Liver (tissue), 9 donors: ENCODE results near the gene GIT2. TPM values are rescaled to one million over a fixed set of nuclear protein-coding genes. Genes with fewer than 3 reads are reported as not detected.

Source experiments
- DNase-seq: peaks from one replicate; pipeline ENCODE4 v3.0.0-alpha.2; 2017; ENCODE audit warnings: low spot score
- H3K27ac ChIP-seq, 2 donors: one replicate each; pipeline ENCODE4 v1.7.0; 2013; ENCODE audit warnings: inconsistent platforms in 2 of 2, low read length in 2 of 2, control low read depth in 1 of 2, low read depth in 1 of 2, mild to moderate bottlenecking in 1 of 2
- H3K27me3 ChIP-seq, 4 donors: one replicate each; pipeline versions ENCODE4 v1.6.1 to v1.7.0; 2013; ENCODE audit warnings: low read length in 3 of 4, inconsistent platforms in 1 of 4, mild to moderate bottlenecking in 1 of 4, moderate library complexity in 1 of 4; ENCODE audit not compliant: control insufficient read depth in 4 of 4, insufficient read depth in 4 of 4
- H3K36me3 ChIP-seq, 4 donors: one replicate each; pipeline versions ENCODE4 v1.6.1 to v1.7.0; 2013; ENCODE audit warnings: low read length in 3 of 4, mild to moderate bottlenecking in 3 of 4, low read depth in 1 of 4, moderate library complexity in 1 of 4; ENCODE audit not compliant: control insufficient read depth in 4 of 4, insufficient read depth in 3 of 4
- H3K4me1 ChIP-seq, 4 donors: one replicate each; pipeline versions ENCODE4 v1.6.1 to v1.7.0; 2013; ENCODE audit warnings: low read length in 3 of 4, mild to moderate bottlenecking in 3 of 4, moderate library complexity in 1 of 4; ENCODE audit not compliant: control insufficient read depth in 4 of 4, insufficient read depth in 4 of 4
- H3K4me3 ChIP-seq, 3 donors: one replicate each; pipeline versions ENCODE4 v1.6.1 to v1.7.0; 2013; ENCODE audit warnings: low read length in 3 of 3, control low read depth in 1 of 3, low read depth in 1 of 3, mild to moderate bottlenecking in 1 of 3
- H3K9ac ChIP-seq, 2 donors: one replicate each; pipeline ENCODE4 v1.7.0; 2013; ENCODE audit warnings: low read length in 2 of 2, mild to moderate bottlenecking in 2 of 2, moderate library complexity in 2 of 2, control low read depth in 1 of 2, low read depth in 1 of 2
- H3K9me3 ChIP-seq, 4 donors: one replicate each; pipeline versions ENCODE4 v1.6.1 to v1.7.0; 2013; ENCODE audit warnings: low read length in 3 of 4; ENCODE audit not compliant: control insufficient read depth in 4 of 4
- CTCF ChIP-seq: fragments of 150-350 bp; IDR thresholded peaks from 2 replicates; pipeline ENCODE4 v1.5.1; 2017; ENCODE audit warnings: improper control_type of control experiment, low read depth, low read length; ENCODE audit not compliant: missing input control
- EGR1 ChIP-seq, 2 donors: IDR thresholded peaks; 2 replicates each; pipeline ENCODE4 v1.6.1; 2016 to 2018; ENCODE audit warnings: antibody characterized with exemption in 2 of 2, low read depth in 2 of 2
- FOXA1 ChIP-seq: IDR thresholded peaks from 2 replicates; pipeline ENCODE4 v1.6.1; 2016; ENCODE audit warnings: antibody characterized with exemption
- FOXA2 ChIP-seq: IDR thresholded peaks from 2 replicates; pipeline ENCODE4 v1.6.1; 2016; ENCODE audit warnings: antibody characterized with exemption
- GABPA ChIP-seq, 2 donors: IDR thresholded peaks in 1 of 2; conservative IDR thresholded peaks in 1 of 2; 2 replicates each; pipeline ENCODE4 v1.6.1; 2016; ENCODE audit warnings: antibody characterized with exemption in 2 of 2, mild to moderate bottlenecking in 1 of 2, moderate library complexity in 1 of 2
- HNF4A ChIP-seq, 2 donors: conservative IDR thresholded peaks; 2 replicates each; pipeline ENCODE4 v1.6.1; 2016; ENCODE audit warnings: antibody characterized with exemption in 2 of 2, mild to moderate bottlenecking in 2 of 2
- HNF4G ChIP-seq: IDR thresholded peaks from 2 replicates; pipeline ENCODE4 v1.6.1; 2016; ENCODE audit warnings: antibody characterized with exemption
- JUND ChIP-seq, 2 donors: IDR thresholded peaks; 2 replicates each; pipeline ENCODE4 v1.6.1; 2016; ENCODE audit warnings: antibody characterized with exemption in 2 of 2
- NR2F2 ChIP-seq: IDR thresholded peaks from 2 replicates; pipeline ENCODE4 v1.6.1; 2016; ENCODE audit warnings: antibody characterized with exemption
- RAD21 ChIP-seq, 2 donors: IDR thresholded peaks; 2 replicates each; pipeline ENCODE4 v1.6.1; 2016; ENCODE audit warnings: antibody characterized with exemption in 2 of 2, mild to moderate bottlenecking in 2 of 2
- REST ChIP-seq: IDR thresholded peaks from 2 replicates; pipeline ENCODE4 v1.6.1; 2016; ENCODE audit warnings: antibody characterized with exemption, mild to moderate bottlenecking
- RXRA ChIP-seq, 2 donors: IDR thresholded peaks; 2 replicates each; pipeline ENCODE4 v1.6.1; 2017 to 2018; ENCODE audit warnings: antibody characterized with exemption in 2 of 2, mild to moderate bottlenecking in 1 of 2
- SP1 ChIP-seq: IDR thresholded peaks from 2 replicates; pipeline ENCODE4 v1.6.1; 2018; ENCODE audit warnings: antibody characterized with exemption, mild to moderate bottlenecking
- TAF1 ChIP-seq: conservative IDR thresholded peaks from 2 replicates; pipeline ENCODE4 v1.6.1; 2016; ENCODE audit warnings: antibody characterized with exemption, mild to moderate bottlenecking
- YY1 ChIP-seq: IDR thresholded peaks from 2 replicates; pipeline ENCODE4 v1.6.1; 2016; ENCODE audit warnings: antibody characterized with exemption, mild to moderate bottlenecking
- ZBTB33 ChIP-seq: IDR thresholded peaks from 2 replicates; pipeline ENCODE4 v1.6.1; 2016; ENCODE audit warnings: antibody characterized with exemption
- WGBS: extraction: QIAGEN DNeasy Blood & Tissue Kit; methylation state at CpG from one replicate; pipeline ENCODE4 v1.1.7; 2013; 5-methylcytosine and 5-hydroxymethylcytosine counted together
- polyA plus RNA-seq, 2 donors: library from polyadenylated mRNA; stranded (reverse) in 1 of 2; unstranded in 1 of 2; fragments of 200-250 nt in 1 of 2; fragments of >200 nt in 1 of 2; fragmentation: Nextera tagmentation in 1 of 2; extraction: Ambion mirVana in 1 of 2; gene quantifications; one replicate each; pipeline versions ENCODE4 v1.2.1 to v1.2.3, GENCODE V29; 2013 to 2015
- total RNA-seq, 2 donors: library from RNA; depleted of rRNA; stranded (reverse); fragments of >200 nt; gene quantifications; one replicate each; pipeline ENCODE4 v1.2.3, GENCODE V29; 2014
- TF ChIP-seq, protein P1 (sequence below): IDR thresholded peaks from 2 replicates; pipeline ENCODE4 v1.6.1; 2016; ENCODE audit warnings: antibody characterized with exemption
- TF ChIP-seq, protein P2 (sequence below): IDR thresholded peaks from 2 replicates; pipeline ENCODE4 v1.6.1; 2016; ENCODE audit warnings: antibody characterized with exemption
- donor health status: healthy.
- donor health status: healthy.
- donor health status: healthy.
- donor health status: healthy.
- donor health status: healthy.

The GIT2 gene, protein sequence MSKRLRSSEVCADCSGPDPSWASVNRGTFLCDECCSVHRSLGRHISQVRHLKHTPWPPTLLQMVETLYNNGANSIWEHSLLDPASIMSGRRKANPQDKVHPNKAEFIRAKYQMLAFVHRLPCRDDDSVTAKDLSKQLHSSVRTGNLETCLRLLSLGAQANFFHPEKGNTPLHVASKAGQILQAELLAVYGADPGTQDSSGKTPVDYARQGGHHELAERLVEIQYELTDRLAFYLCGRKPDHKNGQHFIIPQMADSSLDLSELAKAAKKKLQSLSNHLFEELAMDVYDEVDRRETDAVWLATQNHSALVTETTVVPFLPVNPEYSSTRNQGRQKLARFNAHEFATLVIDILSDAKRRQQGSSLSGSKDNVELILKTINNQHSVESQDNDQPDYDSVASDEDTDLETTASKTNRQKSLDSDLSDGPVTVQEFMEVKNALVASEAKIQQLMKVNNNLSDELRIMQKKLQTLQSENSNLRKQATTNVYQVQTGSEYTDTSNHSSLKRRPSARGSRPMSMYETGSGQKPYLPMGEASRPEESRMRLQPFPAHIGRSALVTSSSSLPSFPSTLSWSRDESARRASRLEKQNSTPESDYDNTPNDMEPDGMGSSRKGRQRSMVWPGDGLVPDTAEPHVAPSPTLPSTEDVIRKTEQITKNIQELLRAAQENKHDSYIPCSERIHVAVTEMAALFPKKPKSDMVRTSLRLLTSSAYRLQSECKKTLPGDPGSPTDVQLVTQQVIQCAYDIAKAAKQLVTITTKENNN
- 10 to 100 TPM; 22.2 to 30.4 TPM for total RNA-seq
- polyA plus RNA-seq, result 10 to 100 TPM in 1 of 2 donors, 1 to 10 TPM in 1; 6.7 to 11.1 TPM

- Histone ChIP-seq H3K4me3 (peak within 1 kb of the TSS; percentile 86 to 94 (median 92)), H3K9ac (peak within 1 kb of the TSS; percentile 66 to 92), H3K36me3 (peaks cover 0 to 5% (median 2%) of the 10 kb centered on the region in 4 donors), H3K9me3 (no peaks in the 10 kb centered on the region), H3K27me3 (no peaks in the 10 kb centered on the region), H3K4me1 (peaks cover 0 to 38% (median 23%) of the 10 kb centered on the region in 4 donors), H3K27ac (peak within 1 kb of the TSS; percentile 82 to 88)
- peak; percentile 88 for DNase-seq
- TF ChIP-seq RXRA (IDR thresholded peaks at IDR 0.05), result peak in 1 of 2 donors; percentile 16
- TF ChIP-seq HNF4A (conservative IDR thresholded peaks at IDR 0.05), result peak in 1 of 2 donors; percentile 17
- peak; percentile 27 for TF ChIP-seq SP1
- TF ChIP-seq NR2F2, result peak; percentile 39
- TF ChIP-seq FOXA2, result no peak
- no peak for TF ChIP-seq EGR1 (IDR thresholded peaks at IDR 0.05; ENCODE audit: low read depth in 2 of 2)
- TF ChIP-seq ZBTB33, result no peak
- TF ChIP-seq CTCF, result no peak
- peak; percentile 46 to 85 for TF ChIP-seq GABPA (IDR thresholded peaks at IDR 0.05 in 1 of 2, conservative IDR thresholded peaks at IDR 0.05 in 1 of 2)
- TF ChIP-seq, protein P1, sequence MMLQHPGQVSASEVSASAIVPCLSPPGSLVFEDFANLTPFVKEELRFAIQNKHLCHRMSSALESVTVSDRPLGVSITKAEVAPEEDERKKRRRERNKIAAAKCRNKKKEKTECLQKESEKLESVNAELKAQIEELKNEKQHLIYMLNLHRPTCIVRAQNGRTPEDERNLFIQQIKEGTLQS, result no peak
- no peak for TF ChIP-seq FOXA1
- peak; percentile 100 for TF ChIP-seq YY1
- no peak for TF ChIP-seq JUND (IDR thresholded peaks at IDR 0.05)
- no peak for TF ChIP-seq REST
- no peak for TF ChIP-seq HNF4G
- TF ChIP-seq RAD21 (IDR thresholded peaks at IDR 0.05), result peak in 1 of 2 donors; percentile 42
- TF ChIP-seq, protein P2, sequence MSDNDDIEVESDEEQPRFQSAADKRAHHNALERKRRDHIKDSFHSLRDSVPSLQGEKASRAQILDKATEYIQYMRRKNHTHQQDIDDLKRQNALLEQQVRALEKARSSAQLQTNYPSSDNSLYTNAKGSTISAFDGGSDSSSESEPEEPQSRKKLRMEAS, result no peak
- TF ChIP-seq TAF1, result no peak
- under 1% methylated on average over 65 of the region's 65 CpGs for WGBS
These were observed at the start of gene GIT2 for GRCh38 chr12:109995686-109996482. GIT2 (minus strand) TSS chr12:109996368; CDS start chr12:109996224, 144 bp downstream.
